HG03060 (cell line): Measurements from ENCODE around the gene TMEM45B.
"Not testable (repeated sequence)": the region's sequence is repeated elsewhere in the genome, so short reads cannot be mapped to it uniquely, and the experiment has no call there.

Experiments used
- ATAC-seq: cut with Tn5 transposase; IDR thresholded peaks from one replicate; pipeline ENCODE4 v1.9.1; 2021; ENCODE audit warnings: low read depth, moderate number of reproducible peaks; ENCODE audit not compliant: unreplicated experiment

Gene TMEM45B

DNA sequence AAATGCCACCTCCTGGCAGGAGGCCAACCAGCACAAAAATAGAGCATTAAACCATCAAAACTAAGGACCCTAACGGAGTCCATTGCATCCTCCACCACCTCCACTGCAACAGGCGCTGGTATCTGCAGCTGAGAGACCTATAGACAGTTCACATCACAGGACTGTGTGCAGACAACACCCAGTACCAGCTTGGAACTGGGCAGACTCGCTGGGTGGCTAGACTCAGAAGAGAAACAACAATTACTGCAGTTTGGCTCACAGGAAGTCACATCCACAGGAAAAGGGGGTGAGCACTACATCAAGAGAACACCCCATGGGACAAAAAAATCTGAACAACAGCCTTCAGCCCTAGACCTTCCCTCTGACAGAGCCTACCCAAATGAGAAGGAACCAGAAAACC, 11.6 kb upstream of the TMEM45B start:
- no peak for ATAC-seq

DNA sequence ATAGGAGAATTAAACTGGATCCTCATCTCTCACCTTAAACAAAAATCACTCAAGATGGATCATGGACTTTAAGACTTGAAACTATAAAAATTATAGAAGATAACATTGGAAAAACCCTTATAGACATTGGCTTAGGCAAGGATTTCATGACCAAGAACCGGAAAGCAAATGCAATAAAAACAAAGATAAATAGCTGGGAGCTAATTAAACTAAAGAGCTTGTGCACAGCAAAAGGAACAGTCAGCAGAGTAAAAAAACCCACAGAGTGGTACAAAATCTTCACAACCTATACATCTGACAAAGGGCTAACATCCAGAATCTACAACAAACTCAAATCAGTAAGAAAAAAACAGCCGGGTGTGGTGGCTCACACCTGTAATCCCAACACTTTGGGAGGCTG, 7.4 kb upstream of the TMEM45B start:
- ATAC-seq = not testable (repeated sequence)

DNA sequence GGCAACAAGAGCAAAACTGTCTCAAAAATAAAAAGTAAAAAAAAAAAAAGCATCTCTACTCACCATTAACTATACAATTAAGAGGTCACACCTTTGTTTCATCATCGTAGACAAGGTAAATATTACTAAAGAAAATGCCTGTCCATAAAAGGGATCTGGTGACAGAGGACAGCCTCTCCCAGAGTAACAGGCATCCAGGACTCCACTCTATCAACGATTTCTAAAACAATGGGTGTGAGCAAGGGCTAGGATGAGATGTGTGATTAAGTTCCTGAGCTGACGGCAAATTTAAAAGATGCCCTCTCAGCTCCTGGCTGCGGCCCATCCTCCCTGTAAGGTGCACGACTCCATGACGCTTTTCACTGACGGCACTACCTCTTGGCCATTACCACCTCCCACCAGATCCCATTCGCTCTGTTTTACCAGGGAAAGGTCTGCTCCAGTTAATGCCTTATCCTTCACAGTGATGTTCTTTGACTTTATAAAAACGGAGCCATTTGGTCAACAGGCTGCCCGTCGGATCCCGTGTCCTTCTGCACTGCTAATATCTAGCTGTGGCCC, 2.3 kb upstream of the TMEM45B start:
- ATAC-seq = no peak

DNA sequence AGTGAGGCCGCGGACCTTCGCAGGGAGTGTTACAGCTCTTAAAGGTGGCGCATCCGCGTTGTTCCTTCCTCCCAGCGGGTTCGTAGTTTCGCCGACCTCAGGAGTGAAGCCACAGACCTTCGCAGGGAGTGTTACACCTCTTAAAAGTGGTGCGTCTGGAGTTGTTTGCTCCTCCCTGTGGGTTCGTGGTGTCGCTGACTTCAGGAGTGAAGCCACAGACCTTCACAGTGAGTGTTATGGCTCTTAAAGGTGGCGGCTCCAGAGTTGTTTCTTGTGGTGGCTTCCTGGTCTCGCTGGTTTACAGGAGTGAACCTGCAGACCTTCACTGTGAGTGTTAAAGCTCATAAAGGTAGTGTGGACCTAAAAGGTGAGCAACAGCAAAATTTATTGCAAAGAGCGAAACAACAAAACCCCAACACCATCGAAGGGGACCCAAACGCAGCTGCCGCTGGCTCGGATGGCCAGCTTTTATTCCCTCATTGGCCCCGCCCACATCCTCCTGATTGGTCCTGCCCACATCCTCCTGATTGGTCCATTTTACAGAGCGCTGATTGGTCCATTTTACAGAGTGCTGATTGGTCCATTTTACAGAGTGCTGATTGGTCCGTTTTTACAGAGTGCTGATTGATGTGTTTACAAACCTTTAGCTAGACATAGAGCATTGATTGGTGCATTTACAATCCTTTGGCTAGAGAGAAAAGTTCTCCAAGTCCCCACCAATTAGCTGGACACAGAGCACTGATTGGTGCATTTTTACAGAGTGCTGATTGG, 1.2 kb upstream of the TMEM45B start:
- no peak for ATAC-seq

DNA sequence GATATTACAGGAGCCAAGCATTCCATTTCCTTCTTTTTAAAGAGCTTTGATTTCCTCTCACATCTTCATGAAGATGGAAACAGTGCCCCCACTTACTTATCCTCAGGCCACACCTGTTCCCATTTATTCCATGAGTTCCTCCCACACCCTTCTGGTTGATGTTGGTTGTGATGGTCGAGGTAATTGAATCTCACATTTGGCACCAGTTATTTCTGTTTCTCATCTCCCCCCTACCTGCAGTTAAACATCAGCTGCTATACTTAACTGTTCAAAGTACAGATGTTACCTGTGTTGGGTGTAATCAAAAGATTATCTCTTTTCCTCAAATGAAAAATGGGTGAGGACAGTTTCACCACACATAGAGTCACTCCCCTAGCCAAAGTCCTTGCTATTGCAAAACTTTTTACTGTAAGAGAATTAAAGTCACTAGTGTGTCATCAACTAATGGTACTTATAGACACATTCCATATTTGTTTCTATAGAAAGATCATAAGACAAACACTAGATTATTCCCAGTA, 1.9 kb downstream of the TMEM45B start:
- ATAC-seq = no peak

DNA sequence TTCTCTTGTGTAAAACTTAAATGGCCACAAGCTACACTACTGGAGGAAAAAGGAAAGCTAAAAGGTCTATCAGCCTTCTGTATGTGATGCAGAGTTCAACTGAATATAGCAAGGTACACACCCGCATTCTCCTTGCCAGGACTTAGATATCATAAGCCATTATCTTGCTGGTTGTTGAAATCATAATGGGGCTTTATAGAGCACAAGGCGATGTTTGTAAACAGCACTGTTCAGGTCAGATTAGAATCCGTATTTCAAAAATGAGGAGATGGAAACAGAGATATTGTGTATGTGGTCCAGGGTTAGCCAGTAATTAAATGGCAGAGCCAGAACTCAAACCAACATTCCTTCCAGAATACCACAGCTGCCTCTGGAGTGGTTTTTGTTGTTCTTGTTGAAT, 2.6 kb downstream of the TMEM45B start:
- not testable (repeated sequence) for ATAC-seq

DNA sequence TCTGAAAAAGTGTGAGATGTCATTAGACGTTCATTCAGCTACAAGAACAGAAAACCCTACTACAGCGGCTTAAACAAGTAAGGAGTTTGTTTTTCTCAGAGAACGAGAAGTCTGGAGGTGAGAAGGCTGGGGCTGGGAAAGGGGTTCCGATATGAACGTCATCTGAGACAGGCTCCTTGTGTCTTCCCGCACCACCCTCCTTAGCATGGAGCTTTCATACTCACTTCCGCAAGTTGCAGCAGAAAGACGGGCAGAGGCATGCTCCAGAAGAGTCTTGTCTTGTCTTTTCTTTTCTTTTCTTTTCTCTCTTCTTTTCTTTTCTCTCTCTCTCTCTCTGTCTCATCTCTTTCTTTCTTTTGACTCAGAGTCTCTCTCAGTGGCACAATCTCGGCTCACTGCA, 3.6 kb downstream of the TMEM45B start:
- no peak for ATAC-seq

DNA sequence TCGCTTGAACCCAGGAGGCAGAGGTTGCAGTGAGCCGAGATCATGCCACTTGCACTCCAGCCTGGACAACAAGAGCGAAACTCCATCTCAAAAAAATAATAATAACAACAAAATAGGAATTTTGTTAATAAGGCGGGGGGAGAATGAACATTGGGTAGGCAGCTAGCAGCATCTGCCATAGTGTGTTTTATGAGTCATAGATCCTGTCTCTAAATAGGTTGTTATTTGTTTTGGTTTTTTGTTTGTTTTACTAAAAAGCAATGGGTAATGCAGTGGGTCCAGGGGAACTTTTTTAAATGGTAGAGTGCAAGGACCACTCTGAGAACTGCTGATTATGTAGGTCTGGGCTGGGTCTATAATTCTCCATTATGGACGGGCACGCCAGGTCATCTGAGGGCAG, 4.6 kb downstream of the TMEM45B start:
- not testable (repeated sequence) for ATAC-seq

DNA sequence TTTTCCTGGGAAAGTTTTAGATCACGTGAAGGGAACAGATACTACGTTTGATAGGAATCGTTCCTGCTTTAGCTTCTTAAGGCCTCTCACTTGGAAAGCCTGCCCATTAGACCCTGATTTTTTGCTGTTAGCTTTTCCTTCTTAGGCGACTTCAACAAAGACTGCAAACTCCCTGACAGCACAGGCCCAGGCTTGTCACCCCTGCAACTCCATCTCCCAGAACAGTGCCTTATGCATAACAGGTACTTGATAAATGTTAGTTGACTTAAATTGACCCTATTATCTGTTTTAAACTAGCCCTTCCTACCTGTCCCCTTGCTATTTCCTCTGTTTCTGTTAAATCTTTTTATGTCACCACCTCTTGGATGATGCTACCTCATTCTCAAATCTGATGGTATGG, 7.6 kb downstream of the TMEM45B start:
- ATAC-seq = not testable (repeated sequence)

DNA sequence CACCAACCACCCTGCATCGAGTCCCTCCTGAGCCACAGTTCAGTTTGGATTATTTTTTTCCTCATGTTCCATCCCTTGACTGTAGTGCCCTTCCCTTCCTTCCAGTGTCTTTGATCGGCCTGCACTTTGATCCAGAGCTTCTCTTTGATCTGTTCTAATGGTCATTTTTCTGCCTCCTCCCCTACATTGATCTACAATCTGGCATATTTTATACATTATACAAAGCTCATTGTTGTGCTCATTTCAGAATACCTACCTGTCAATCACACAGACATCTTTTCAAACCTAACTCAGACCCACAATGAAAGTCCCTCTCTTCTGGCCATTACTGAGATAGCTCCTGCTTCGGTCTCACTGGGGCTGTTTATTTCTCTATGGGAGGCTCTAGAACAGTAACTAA, 8.2 kb downstream of the TMEM45B start:
- ATAC-seq = not testable (repeated sequence)

DNA sequence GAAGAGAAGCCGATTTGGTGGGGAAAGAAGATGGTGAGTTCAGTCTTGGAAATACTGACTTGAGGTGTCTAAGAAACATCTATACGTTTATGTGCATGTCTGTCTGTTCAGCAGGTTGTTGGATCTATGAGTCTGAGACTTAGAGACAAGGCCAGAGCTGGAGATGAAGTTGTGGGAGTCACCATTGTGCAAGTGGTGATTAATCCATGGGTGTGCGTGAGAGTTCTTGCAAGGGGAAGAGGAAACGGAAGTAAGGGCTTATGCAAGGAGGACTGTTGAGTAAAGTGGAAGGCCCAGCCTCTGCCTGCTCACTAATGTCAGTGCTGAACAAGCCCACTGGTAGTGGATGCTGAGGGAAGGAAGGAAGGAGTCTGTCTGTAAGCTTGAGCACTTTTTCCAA, 9.7 kb downstream of the TMEM45B start:
- no peak for ATAC-seq

DNA sequence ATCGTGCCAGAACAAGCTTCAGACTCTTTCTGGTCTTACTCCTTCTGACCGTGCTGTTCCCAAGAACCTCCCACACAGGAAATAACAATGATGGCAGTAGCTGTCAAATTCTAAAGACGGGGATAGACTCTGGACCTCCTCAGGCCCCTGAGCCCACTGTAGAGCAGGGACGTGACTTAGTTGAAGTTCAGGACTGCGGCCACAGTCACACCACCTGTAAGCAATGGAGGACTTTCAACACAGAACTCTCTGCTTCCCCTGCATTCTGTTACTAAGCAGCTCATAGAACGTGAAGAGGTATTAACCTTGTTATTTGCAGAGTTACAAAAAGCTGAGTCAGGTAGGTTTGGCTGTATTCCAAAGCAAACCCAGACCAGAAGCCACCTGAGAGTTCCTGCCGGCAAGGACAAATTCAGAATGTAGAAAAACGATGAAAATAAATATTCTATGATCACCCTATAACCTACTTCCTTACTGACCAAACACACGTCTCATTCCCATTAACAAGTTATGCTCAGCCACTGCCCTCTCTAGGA, 12.7 kb downstream of the TMEM45B start:
- no peak for ATAC-seq

DNA sequence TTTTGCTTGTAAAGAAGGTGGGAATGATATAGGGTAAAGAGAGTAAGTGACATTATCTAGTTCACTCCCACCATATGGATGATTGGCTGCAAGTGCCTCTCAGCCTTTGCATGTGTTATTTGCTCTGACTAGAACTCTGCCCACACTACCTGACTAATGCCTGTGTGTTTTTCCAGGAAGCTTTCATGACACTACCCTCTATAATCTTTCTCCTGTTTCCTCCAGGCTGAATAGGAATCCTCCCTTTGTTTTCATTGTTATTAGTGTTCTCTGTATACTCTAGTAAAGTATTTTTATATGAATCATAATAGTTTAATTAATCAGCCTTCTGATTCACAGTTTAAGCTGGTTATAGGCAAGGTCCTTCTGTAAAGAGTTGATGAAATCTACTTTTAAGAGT, 13.8 kb downstream of the TMEM45B start:
- ATAC-seq = not testable (repeated sequence)

DNA sequence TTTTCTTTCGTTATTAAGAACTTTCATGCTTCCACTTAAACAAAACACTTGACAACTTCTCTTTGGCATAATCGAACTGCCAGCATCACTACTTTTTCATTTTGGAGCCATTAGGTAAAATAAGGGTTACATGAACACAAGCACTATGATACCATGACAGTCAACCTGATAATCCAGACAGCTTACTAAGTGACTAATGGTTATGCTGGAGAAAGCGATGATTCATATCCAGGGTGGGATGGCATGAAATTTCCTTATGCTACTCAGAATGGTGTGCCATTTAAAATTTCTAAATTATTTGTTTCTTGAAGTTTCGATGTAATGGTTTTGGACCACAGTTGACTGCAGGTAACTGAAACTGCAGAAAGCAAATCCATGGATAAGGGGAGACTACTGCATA, 15.6 kb downstream of the TMEM45B start:
- ATAC-seq = not testable (repeated sequence)

DNA sequence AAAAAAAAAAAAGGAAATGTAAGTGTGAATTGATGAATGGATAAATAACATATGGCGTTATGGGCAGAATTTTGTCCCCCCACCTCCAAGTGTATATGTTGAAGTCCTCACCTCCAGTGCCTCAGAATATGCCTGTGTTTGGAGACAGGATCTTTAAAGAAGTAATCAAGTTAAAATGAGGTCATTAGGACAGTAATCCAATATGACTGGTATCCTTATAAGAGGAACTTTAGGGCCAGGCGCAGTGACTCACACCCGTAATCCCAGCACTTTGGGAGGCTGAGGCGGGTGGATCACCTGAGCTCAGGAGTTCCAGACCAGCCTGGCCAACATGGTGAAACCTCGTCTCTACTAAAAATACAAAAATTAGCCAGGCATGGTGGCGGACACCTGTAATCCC, 17.6 kb downstream of the TMEM45B start:
- not testable (repeated sequence) for ATAC-seq

DNA sequence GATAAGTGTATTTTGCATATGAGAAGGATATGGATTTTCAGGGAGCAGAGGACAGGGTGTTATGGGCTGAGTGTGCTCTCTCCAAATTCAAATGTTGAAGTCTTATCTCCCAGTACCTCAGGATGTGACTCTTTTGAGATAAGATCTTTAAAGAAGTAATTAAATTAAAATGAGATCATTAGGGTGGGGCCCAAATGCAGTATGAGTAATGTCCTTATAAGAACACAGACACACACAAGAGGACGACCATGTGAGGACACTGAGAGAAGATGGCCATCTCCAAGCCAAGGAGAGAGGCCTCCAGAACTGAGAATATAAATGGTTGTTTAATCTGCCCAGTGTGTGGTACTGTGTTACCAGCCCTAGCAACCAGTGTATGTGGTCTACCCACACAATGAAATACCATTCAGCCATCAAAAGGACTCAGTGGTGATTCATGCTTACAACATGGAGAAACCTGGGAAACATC, 20.8 kb downstream of the TMEM45B start:
- not testable (repeated sequence) for ATAC-seq

DNA sequence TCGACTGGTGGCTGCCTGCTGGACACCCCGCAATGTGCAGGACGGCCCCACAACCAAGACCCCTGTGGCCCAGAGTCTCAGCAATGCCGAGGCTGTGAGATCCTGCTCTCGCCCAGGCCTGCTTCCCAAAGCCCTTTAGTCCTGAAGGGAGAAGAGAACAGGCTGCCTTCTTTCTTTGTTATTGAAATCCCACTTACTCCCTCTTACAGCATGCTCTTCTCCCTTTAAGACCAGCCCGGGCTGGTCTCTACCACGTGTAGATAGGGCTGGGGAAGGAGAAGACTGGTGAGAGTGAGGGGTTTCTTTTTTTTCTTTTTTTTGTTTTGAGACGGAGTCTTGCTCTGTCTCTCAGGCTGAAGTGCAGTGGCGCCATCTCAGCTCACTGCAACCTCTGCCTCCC, 21.3 kb downstream of the TMEM45B start:
- ATAC-seq = no peak

DNA sequence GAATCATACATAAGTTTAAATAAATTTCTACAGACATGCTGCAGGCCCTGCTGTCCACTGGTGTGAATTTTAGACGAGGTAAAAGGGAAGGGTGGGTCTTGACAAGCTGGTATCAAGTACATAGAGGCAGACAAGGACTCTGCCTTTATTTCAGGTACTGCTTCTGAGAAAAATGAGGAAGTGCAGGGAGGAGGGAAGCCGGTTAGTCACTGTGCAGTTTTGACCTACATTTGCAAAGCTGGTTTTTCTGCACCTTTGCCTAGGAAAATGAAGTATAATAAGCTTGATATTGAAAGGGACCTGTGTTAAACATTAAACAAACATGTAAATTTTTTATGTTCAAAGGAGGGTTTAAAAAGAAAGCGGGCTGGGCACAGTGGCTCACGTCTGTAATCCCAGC, 24.6 kb downstream of the TMEM45B start:
- ATAC-seq = no peak

DNA sequence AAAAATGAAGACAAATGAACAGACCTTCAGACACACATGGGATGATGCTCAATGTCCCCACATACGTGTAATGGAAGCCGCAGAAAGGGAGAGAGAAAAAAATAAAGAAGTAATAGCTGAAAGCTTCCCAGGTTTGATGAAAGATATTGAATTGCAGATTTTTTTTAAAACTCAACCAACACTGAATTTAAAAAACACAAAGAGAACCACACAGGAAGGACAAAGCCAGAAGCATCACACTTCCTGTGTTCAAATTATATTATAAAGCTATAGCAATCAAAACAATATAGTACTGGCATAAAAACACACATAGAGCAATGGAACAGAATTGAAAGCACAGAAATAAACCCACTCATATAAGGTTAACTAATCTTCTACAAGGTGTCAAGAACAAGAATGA, 26.5 kb downstream of the TMEM45B start:
- no peak for ATAC-seq

DNA sequence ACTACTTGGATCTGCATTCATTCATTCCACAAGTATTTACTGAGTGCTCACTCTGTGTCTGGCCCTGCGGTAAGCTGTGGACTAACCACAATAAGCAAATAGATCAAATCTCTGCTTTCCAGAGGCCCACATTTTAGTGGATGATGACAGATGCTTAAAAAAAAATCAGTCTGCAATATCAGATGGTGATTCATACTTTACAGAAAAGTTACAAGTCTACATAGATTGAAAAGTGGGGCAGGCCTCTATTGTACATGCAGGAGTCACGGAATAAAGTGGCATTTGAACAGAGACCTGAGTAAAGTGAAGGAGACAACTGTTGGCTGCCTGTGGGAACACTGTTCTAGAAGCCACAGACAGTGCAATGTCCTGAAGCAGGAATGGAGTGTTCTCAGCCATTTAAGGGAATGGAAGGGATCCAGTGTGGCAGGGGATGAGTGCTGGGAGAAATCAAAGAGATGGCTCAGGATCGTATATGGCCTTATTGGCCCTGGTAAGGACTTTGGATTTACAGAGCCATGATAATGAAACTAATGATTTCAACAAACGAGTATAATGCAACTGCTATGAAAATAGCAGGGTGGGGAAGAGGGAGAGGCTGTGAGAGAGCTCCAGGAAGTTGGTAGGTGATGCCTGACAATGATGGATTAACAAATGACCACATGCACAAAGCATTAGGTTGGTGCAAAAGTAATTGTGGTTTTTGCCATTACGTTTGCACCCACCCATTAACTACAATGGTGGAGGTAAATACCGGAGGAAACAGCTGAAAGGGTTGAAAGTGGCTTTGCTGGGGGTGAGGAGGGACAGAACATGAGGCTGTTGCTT, 31.1 kb downstream of the TMEM45B start:
- ATAC-seq = no peak

DNA sequence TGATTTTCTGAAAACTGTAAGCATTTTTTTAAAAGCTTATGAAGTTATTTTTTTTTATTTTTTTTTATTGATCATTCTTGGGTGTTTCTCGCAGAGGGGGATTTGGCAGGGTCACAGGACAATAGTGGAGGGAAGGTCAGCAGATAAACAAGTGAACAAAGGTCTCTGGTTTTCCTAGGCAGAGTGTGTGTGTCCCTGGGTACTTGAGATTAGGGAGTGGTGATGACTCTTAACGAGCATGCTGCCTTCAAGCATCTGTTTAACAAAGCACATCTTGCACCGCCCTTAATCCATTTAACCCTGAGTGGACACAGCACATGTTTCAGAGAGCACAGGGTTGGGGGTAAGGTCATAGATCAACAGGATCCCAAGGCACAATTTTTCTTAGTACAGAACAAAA, 31.7 kb downstream of the TMEM45B start:
- ATAC-seq = not testable (repeated sequence)
